ENCODE measurements around the gene SCRT2.
"Not testable (repeated sequence)": the region's sequence is repeated elsewhere in the genome, so short reads cannot be mapped to it uniquely, and the experiment has no call there.

The SCRT2 gene

GRCh38 chr20:699811-700338 lies 24.3 kb upstream of the SCRT2 start:
- DNase-seq, result peak; percentile 54

DNA sequence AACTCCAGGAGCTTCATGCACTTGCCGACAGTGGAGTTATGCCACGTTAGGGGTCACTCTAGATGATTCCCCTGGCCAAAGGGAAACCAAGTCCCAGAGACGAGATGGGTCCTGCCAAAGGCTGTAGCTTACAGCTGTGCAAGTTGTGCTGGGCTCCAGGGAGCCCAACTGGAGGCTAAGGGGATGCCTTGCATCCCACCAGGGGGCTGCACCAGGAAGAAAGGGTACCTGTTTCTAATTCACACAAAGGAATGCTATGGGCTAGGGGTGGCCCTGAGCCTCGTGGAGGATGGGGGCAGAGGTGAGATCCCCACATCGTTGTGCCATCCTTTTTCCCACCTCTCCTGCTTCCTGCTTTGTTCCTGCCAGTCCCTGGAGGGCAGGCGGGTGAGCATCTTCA lies 23.7 kb upstream of the SCRT2 start:
- DNase-seq, result no peak

- DNase-seq, result no peak
Measured at GRCh38 chr20:698276-698675, 22.7 kb upstream of the SCRT2 start.

DNA sequence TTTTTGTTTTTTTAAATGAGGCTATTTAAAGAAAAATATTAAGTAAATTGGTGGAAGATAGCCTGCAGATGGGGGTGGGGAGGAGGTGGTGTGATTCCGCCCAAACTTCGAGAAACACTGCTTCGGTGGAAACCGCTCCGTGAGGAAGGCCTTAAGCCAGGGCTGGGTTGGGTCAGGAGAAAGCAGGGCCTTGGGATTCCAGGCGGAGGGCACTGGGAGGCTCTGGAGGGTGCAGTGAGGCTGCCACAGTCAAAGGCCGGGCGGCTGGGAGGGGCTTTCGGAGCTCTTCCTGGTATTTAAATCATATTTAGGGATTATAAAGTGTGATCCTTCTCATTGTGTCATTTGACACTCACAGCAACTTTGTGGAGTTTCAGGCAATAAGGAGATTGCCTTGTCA lies 22.2 kb upstream of the SCRT2 start:
- DNase-seq, result no peak

- DNase-seq, result no peak
Measured at GRCh38 chr20:695165-695866, 19.7 kb upstream of the SCRT2 start.

DNA sequence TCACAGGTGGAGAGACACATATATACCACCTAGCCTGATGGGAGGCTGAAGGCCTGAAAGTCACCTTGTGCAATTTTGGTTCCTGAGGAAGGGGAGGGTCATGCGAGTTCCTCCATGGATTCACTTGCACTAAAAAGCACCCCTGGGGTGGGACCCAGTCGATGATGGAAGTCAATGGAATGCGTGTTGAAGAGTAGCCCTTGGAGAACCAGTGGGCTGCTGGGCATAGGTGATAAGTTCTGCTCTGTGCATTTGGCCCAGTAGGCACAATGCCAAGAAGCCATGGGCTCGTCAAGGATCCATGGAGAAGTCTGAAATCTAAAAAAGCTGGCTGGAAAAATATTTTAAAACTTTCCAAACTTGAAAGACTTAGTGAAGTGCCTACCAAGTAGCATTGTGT lies 18.9 kb upstream of the SCRT2 start:
- DNase-seq, result no peak

- DNase-seq, result not testable (repeated sequence)
Measured at GRCh38 chr20:693786-694185, 18.2 kb upstream of the SCRT2 start.

DNA sequence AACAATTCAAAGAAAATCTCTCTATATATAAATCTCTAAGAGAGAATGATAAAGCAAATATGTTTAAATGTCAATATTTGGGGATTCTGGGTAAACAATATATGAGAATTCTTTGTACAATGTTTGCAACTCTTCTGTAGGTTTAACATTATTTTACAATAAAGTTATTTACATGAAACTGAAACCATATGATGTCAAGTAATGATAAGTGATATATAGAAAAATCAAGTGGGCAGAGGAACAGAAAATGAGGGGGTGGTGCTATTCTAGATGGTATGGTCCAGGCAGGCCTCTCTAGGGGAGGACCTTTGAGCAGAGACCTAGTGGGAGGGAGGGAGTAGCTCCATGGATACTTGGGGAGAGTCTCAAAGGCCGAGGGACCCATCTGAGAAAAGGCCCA lies 16.4 kb upstream of the SCRT2 start:
- DNase-seq, result no peak

GRCh38 chr20:689947-690346 lies 14.3 kb upstream of the SCRT2 start:
- DNase-seq, result no peak

GRCh38 chr20:689348-689747 lies 13.7 kb upstream of the SCRT2 start:
- DNase-seq, result no peak

- DNase-seq, result no peak
Measured at GRCh38 chr20:688809-689212, 13.2 kb upstream of the SCRT2 start.

DNA sequence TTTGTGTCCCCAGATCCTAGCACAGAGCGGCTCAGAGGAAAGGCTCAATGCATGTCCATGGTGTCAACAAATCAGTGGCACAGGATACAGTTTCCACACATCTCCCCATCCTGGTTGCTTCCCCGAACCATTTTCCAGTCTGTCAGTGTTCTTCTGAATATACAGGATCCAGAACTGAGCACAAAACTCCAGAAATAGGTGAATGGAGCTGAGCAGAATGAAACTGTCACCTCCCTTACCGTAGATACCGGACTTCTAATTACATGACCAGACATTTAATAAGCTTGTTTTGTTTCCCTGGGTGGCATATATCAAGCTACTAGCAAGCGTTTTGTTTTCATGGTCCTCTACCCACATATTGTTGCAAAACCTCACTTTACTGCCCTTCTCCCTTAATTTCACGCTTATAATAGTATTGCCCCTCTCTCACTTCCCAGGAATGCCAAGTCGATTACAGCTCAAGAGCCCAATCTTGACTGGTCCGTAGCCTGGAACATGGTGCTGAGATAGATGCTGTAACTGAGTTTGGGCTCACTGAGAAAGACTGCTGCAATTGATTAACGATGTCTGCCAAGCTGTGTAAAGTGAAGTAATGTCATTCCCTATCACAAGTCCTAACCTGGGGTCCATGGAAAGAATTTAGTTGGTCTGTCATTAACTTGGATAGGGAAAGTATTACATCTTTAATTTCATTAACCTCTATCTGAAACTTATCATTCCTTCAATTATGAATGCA lies 12.0 kb upstream of the SCRT2 start:
- DNase-seq, result no peak

GRCh38 chr20:684676-685319 lies 9.2 kb upstream of the SCRT2 start:
- DNase-seq, result peak; percentile 59

DNA sequence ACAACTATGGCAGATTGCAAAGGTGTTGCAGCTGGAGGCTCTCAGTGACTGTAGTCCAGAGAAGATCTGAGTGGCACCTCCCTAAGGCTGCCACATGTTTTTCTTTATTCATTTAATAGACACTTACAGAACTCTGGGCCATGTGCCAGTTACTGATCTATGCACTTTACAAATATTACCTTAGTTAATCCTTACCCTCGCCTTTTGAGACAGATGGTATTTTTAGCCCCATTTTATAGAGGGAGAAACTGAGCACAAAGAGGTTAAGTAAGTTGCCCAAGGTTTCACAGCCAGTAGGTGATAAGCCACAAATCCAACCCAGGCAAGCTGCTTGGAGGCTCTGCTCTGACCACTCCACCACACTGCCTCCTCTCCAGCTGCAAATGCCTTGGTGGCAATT lies 6.5 kb upstream of the SCRT2 start:
- DNase-seq, result no peak

DNA sequence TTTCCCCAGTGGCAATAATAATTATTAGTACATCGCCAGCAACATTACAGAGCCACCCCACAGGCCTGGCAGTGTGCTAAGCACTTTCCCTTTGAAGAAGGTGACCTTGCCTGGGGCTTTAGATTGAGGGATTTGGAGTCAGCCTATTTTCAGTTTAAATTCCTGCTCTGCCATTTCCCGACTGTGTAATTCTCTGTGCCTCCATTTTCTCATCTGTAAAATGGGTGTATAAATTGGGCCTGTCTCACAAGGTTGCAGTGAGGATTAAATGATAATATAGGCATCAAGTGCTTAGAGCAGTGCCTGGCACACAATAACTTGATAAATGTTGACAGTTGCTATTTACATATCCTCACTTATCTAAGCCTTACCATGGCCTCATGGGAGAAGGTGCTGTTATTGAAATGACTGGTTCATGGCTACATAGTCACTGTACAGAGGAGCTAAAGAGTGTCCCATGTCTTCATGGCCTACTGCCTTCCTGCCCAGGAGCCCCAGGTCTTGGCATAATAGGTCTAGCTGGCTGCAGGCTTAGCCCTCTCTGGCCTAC lies 5.1 kb upstream of the SCRT2 start:
- DNase-seq, result peak; percentile 51

GRCh38 chr20:677957-678356 lies 2.4 kb upstream of the SCRT2 start:
- peak; percentile 54 for DNase-seq

DNA sequence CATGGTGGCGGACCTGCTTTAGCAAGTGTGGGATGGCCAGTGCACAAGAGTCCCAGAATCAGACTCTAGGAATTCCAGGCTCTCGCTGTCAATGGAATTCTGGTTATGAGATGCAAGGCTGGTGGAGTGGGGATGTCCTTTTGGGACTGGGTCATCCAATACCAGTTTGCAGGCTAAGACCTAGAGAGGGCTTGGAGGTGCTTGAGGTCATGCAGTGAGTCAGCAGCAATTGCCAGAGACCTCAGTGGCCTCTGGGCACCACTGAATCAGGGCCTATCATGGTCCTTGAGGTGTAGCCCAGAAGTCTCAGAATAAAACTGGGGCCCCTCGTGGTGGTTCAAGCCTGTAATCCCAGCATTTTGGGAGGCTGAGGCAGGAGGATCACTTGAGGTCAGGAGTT lies 1.4 kb upstream of the SCRT2 start:
- no peak for DNase-seq

DNA sequence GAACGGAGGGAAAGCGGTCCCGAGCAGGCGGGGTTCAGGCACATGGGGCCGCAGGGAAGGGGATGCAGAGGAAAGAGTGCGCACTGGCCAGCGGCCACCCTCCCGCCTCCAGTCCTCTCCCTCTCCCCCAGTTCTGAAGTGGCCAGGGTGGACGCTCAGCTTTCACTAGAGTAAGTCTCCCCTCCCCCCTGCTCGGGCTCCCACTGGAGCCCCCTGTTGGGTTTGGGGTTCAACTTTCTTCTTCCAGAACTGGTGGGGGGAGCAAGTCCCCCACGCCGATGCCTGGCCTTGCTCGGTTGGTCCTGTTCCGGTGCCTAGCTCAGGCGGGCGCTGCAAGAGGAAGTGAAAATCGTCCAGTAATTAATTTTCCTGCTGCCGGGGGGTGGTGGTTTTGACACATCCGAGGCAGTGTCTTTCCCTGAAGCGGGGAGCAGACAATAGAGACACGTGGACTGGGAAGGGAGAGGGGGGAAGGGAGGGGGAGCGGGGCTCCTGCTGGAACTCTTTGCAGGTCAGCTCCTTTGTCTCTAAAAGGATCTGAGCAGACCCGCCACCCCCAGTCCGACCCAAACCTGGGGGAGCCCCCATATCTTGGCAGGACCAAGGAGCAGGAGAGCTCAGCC lies 824 bp upstream of the SCRT2 start:
- DNase-seq, result no peak

DNA sequence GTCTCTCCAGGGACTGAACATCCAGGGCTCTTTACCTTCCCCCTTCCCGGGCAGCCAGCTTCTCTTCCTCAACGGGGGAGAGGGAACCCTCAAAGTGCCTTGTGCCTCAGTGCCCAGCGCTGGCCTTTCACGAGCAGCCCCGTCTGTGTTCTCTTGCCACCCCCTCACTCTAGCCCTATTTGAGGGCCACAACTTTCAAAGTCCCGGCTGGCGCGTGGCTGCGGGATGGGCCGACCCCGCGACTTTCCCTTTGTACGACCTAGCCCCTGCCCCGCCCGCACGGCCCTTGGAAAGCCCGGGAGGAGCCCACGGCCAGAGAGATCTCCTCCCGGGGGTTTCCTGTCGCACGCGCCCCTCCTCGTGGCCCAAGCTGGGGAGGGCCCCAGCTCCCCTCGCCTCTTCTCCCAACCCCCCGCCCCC lies 559 bp downstream of the SCRT2 start:
- DNase-seq, result no peak

DNA sequence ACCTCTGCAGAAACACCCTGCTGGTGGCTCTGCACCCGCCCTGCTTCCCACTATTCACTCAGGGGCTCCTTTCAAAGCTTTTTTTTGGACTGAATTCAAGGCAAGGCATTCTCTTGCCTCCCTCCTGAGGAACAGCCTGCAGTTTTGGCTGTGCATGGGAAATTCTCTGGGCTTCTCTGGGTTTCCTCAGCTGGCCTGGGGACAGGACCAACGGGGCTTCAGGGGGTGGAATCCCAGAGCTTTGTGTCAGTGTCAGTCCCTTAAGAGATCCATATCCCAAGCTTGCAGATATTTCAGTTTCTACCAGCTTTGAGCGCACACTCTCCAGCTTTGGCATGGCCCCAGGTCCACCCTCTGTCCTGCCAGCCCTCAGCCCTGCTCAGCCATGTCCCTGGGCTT lies 2.0 kb downstream of the SCRT2 start:
- DNase-seq, result no peak

DNA sequence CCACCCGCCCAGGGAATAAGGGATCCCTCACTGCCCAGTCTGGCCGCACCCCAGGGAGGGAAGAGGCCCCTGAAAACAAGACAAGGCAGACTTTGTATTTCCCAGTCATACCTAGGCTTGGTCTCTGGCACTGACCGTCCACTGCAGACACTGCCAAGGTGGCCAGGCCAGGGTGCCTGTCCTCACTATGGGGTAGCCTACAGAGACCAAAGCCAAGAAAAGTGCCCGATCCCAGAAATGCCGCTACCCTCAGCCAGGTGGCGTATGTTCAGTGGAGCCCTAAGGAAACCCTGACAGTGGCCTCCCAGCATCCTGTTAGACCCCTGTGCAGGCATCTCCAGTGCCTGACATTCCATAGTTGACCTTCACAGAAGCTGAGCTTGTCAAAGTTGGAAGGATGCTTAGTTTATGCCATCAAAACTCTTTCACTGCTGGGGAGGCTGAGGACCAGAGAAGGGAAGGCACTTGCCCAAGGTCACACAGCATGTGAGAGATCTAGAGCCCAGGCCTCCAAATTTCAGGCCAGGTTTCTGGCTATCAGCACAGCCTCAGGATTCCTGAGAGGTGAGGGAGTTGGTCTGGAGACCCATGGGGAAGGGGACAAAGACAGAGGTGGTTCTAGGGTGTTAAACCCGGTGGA lies 2.5 kb downstream of the SCRT2 start:
- DNase-seq, result peak; percentile 44

GRCh38 chr20:671252-672030 lies 4.2 kb downstream of the SCRT2 start:
- peak; percentile 91 for DNase-seq

All from hematopoietic multipotent progenitor cell treated with erythropoietin and hydrocortisone succinate and interleukin-3 and kit ligand, for 6 days (in vitro differentiated cells).